KMS-11 (cell line): ENCODE data around the gene IMPG2.

Experiments used
- H2AFZ ChIP-seq: fragments of 200-600 bp; sonication (generic); 2 replicates; pipeline ENCODE4 v1.6.1; 2016; ENCODE audit warnings: antibody characterized with exemption, mixed run types, low read depth
- H3K27ac ChIP-seq: fragments of 200-600 bp; sonication (generic); 2 replicates; pipeline ENCODE4 v1.6.1; 2016; ENCODE audit warnings: mild to moderate bottlenecking, mixed run types
- H3K27me3 ChIP-seq: fragments of 200-600 bp; sonication (generic); 2 replicates; pipeline ENCODE4 v1.6.1; 2017; ENCODE audit warnings: mild to moderate bottlenecking, low read depth, mixed run types, moderate library complexity; ENCODE audit not compliant: insufficient read depth
- H3K36me3 ChIP-seq: fragments of 200-600 bp; sonication (generic); 2 replicates; pipeline ENCODE4 v1.6.1; 2017; ENCODE audit warnings: mild to moderate bottlenecking, mixed run types; ENCODE audit not compliant: insufficient read depth
- H3K4me1 ChIP-seq: fragments of 200-600 bp; sonication (generic); 2 replicates; pipeline ENCODE4 v1.6.1; 2016; ENCODE audit warnings: mild to moderate bottlenecking, low read depth, mixed run types; ENCODE audit not compliant: poor library complexity, severe bottlenecking
- H3K4me2 ChIP-seq: fragments of 200-600 bp; sonication (generic); 2 replicates; pipeline ENCODE4 v1.7.0; 2016; ENCODE audit warnings: mild to moderate bottlenecking, mixed run types
- H3K4me3 ChIP-seq: fragments of 200-600 bp; sonication (generic); IDR thresholded peaks from 2 replicates; pipeline ENCODE4 v1.6.1; 2017; ENCODE audit warnings: low read depth, low read length, mixed read lengths; ENCODE audit not compliant: insufficient read depth
- H3K79me2 ChIP-seq: fragments of 200-600 bp; sonication (generic); 2 replicates; pipeline ENCODE4 v1.6.1; 2016; ENCODE audit warnings: low read depth, mixed run types; ENCODE audit not compliant: insufficient read depth
- H3K9ac ChIP-seq: fragments of 200-600 bp; sonication (generic); 2 replicates; pipeline ENCODE4 v1.6.1; 2016; ENCODE audit warnings: mild to moderate bottlenecking, mixed run types
- H4K20me1 ChIP-seq: fragments of 200-600 bp; sonication (generic); 2 replicates; pipeline ENCODE4 v1.6.1; 2016; ENCODE audit warnings: mild to moderate bottlenecking, mixed run types; ENCODE audit not compliant: insufficient read depth
- TF ChIP-seq, protein P1 (sequence below): fragments of 200-600 bp; sonication (generic); conservative IDR thresholded peaks from 2 replicates; pipeline ENCODE4 v1.6.1; 2017; ENCODE audit warnings: low read depth, mild to moderate bottlenecking, antibody characterized with exemption, low read length, moderate library complexity, mixed read lengths

IMPG2 gene

GRCh38 chr3:101278727-101279126 is 41.6 kb downstream of the IMPG2 start:
- H3K4me3 ChIP-seq: no peak overlapping the region
- no peak overlapping the region for H3K27ac ChIP-seq
- H3K4me2 ChIP-seq: no peak overlapping the region
- H3K79me2 ChIP-seq: no peaks in the 10 kb centered on the region
- H3K4me1 ChIP-seq: no peaks in the 10 kb centered on the region
- no peaks in the 10 kb centered on the region for H3K36me3 ChIP-seq
- no peak overlapping the region for H2AFZ ChIP-seq
- TF ChIP-seq, protein P1, sequence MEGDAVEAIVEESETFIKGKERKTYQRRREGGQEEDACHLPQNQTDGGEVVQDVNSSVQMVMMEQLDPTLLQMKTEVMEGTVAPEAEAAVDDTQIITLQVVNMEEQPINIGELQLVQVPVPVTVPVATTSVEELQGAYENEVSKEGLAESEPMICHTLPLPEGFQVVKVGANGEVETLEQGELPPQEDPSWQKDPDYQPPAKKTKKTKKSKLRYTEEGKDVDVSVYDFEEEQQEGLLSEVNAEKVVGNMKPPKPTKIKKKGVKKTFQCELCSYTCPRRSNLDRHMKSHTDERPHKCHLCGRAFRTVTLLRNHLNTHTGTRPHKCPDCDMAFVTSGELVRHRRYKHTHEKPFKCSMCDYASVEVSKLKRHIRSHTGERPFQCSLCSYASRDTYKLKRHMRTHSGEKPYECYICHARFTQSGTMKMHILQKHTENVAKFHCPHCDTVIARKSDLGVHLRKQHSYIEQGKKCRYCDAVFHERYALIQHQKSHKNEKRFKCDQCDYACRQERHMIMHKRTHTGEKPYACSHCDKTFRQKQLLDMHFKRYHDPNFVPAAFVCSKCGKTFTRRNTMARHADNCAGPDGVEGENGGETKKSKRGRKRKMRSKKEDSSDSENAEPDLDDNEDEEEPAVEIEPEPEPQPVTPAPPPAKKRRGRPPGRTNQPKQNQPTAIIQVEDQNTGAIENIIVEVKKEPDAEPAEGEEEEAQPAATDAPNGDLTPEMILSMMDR: no peak
- no peaks in the 10 kb centered on the region for H3K27me3 ChIP-seq
- H4K20me1 ChIP-seq: no peaks in the 10 kb centered on the region
- no peak overlapping the region for H3K9ac ChIP-seq

DNA sequence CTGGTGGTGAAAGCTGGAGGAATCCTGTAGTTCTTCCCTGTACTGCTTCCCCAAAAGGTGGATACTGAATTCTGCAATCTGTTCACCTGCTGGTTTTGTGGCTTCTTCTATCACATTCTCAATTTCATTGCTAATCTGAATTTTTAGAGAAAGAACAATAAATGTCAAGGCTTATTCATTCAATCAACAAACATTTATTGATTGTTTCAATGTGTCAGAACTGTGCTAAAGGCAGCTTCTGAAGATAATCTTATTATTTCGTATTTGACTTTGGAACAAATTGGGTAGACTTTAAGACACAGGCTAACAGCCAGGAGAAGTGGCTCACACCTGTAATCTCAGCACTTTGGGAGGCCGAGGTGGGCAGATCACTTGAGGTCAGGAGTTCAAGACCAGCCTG is 46.8 kb downstream of the IMPG2 start:
- H3K4me2 ChIP-seq: no peak overlapping the region
- TF ChIP-seq, protein P1: no peak
- no peaks in the 10 kb centered on the region for H3K27me3 ChIP-seq
- H3K9ac ChIP-seq: no peak overlapping the region
- H3K4me3 ChIP-seq: no peak overlapping the region
- no peaks in the 10 kb centered on the region for H4K20me1 ChIP-seq
- no peaks in the 10 kb centered on the region for H3K36me3 ChIP-seq
- H3K4me1 ChIP-seq: no peaks in the 10 kb centered on the region
- H2AFZ ChIP-seq: no peak overlapping the region
- H3K79me2 ChIP-seq: no peaks in the 10 kb centered on the region
- no peak overlapping the region for H3K27ac ChIP-seq

GRCh38 chr3:101273156-101273555 is 47.2 kb downstream of the IMPG2 start:
- H3K4me2 ChIP-seq: no peak overlapping the region
- no peak overlapping the region for H3K27ac ChIP-seq
- no peaks in the 10 kb centered on the region for H3K27me3 ChIP-seq
- H4K20me1 ChIP-seq: no peaks in the 10 kb centered on the region
- H3K9ac ChIP-seq: no peak overlapping the region
- no peaks in the 10 kb centered on the region for H3K36me3 ChIP-seq
- TF ChIP-seq, protein P1: no peak
- H2AFZ ChIP-seq: no peak overlapping the region
- no peaks in the 10 kb centered on the region for H3K79me2 ChIP-seq
- no peaks in the 10 kb centered on the region for H3K4me1 ChIP-seq
- H3K4me3 ChIP-seq: no peak overlapping the region

- no peak overlapping the region for H3K27ac ChIP-seq
- TF ChIP-seq, protein P1: no peak
These were observed 48.6 kb downstream of the IMPG2 start for GRCh38 chr3:101271728-101272127.

More at GRCh38 chr3:101271728-101272127, 48.6 kb downstream of the IMPG2 start:
- no peak overlapping the region for H2AFZ ChIP-seq
- H3K79me2 ChIP-seq: no peaks in the 10 kb centered on the region
- H3K4me1 ChIP-seq: no peaks in the 10 kb centered on the region
- H3K27me3 ChIP-seq: no peaks in the 10 kb centered on the region
- H3K36me3 ChIP-seq: no peaks in the 10 kb centered on the region
- H3K4me2 ChIP-seq: no peak overlapping the region
- no peak overlapping the region for H3K9ac ChIP-seq
- H4K20me1 ChIP-seq: no peaks in the 10 kb centered on the region
- no peak overlapping the region for H3K4me3 ChIP-seq
